ENCODE data around the gene BRIP1.
"Not testable (repeated sequence)": the region's sequence is repeated elsewhere in the genome, so short reads cannot be mapped to it uniquely, and the experiment has no call there.

- TF ChIP-seq CTCF, POLR2A (IDR thresholded peaks at IDR 0.05): not testable (repeated sequence)
Observed at GRCh38 chr17:61666406-61667088, 196.8 kb downstream of the BRIP1 start.

Measured in lower leg skin (tissue), 3 donors.